K562 (cell line): ENCODE results near the gene ZNF362. TPM values are rescaled to one million over a fixed set of nuclear protein-coding genes. Genes with fewer than 3 reads are reported as not detected.

Experiments used
- ATAC-seq: fragments of 200-7000 bp; cut with Tn5 transposase; 3 replicates; pipeline ENCODE4 v1.9.1; 2020; ENCODE audit warnings: moderate library complexity
- BruUV-seq: library from RNA; stranded (reverse); fragments of 400-500 nt; replicated peaks from 2 replicates; lab custom pipeline; 2021; lab: Mats Ljungman, UMichigan
- CTCF ChIA-PET: fragments of 300-600 bp; formaldehyde crosslinking; extraction: SDS; loops from one replicate; lab custom pipeline; 2021; ENCODE audit warnings: low intra/inter-chr PET ratio; lab: Yijun Ruan, JAX
- POLR2A ChIA-PET: fragments of 300-600, 350-650 bp; sonication (Branson Sonifier 250); formaldehyde crosslinking; extraction: SDS; loops from one replicate; lab custom pipeline; 2021; ENCODE audit warnings: antibody characterized with exemption, inconsistent platforms; lab: Yijun Ruan, JAX
- DNase-seq, 4 experiments: peaks; one replicate each; pipeline versions ENCODE4 v3.0.0 to v3.0.0-alpha.2; 2011 to 2018; ENCODE audit warnings: low spot score in 3 of 4, mixed read lengths in 3 of 4; ENCODE audit errors: extremely low read depth in 1 of 4
- FAIRE-seq: peaks from 2 replicates; lab custom pipeline; 2011; peaks lifted over from hg19 to GRCh38; lab: Jason Lieb, UNC
- H2AFZ ChIP-seq: 2 replicates; pipeline ENCODE4 v1.6.0; 2011; ENCODE audit warnings: low read depth, low read length, control low read depth, inconsistent platforms
- H3K27ac ChIP-seq: fragments of 200-600 bp; 3 replicates; pipeline ENCODE4 v1.8.0; 2011; ENCODE audit warnings: low read depth, mild to moderate bottlenecking, control low read depth, inconsistent platforms, low read length, moderate library complexity, mixed read lengths; ENCODE audit errors: extremely low read depth
- H3K27me3 ChIP-seq, 2 experiments: fragments of 300-600 bp in 1 of 2; 2 replicates in 1 of 2; 3 replicates in 1 of 2; pipeline versions ENCODE4 v1.6.0 to v1.8.0; 2011; ENCODE audit warnings: inconsistent platforms in 2 of 2, low read length in 2 of 2, mild to moderate bottlenecking in 1 of 2, mixed read lengths in 1 of 2, moderate library complexity in 1 of 2; ENCODE audit not compliant: control insufficient read depth in 2 of 2, insufficient read depth in 2 of 2
- H3K36me3 ChIP-seq: fragments of 300-600 bp; 3 replicates; pipeline ENCODE4 v1.8.0; 2011; ENCODE audit warnings: mild to moderate bottlenecking, low read length, inconsistent platforms; ENCODE audit not compliant: control insufficient read depth, insufficient read depth
- H3K4me1 ChIP-seq, 2 experiments: fragments of 200-600 bp in 1 of 2; replicated peaks in 1 of 2; 2 replicates in 1 of 2; 3 replicates in 1 of 2; pipeline versions ENCODE4 v1.5.1 to v1.8.0; 2011; ENCODE audit warnings: inconsistent platforms in 2 of 2, low read length in 2 of 2, mild to moderate bottlenecking in 1 of 2, mixed read lengths in 1 of 2, moderate library complexity in 1 of 2; ENCODE audit not compliant: control insufficient read depth in 2 of 2, insufficient read depth in 2 of 2
- H3K4me2 ChIP-seq: 2 replicates; pipeline ENCODE4 v1.6.1; 2011; ENCODE audit warnings: low read length, control low read depth, inconsistent platforms, mixed read lengths; ENCODE audit not compliant: insufficient read depth
- H3K4me3 ChIP-seq: fragments of 200-600 bp; sonication (generic), shearing (Covaris generic); 2 replicates; pipeline ENCODE4 v1.5.1; 2016; ENCODE audit warnings: control low read depth, inconsistent platforms
- H3K79me2 ChIP-seq: fragments of 200-600 bp; 3 replicates; pipeline ENCODE4 v1.8.0; 2011; ENCODE audit warnings: low read length, inconsistent platforms; ENCODE audit not compliant: control insufficient read depth, insufficient read depth
- H3K9ac ChIP-seq, 2 experiments: 2 replicates each; pipeline versions ENCODE4 v1.6.0 to v1.6.1; 2011; ENCODE audit warnings: low read depth in 2 of 2, low read length in 2 of 2, control low read depth in 1 of 2, inconsistent platforms in 1 of 2, mild to moderate bottlenecking in 1 of 2, mixed read lengths in 1 of 2; ENCODE audit not compliant: insufficient read depth in 1 of 2
- H3K9me1 ChIP-seq: one replicate; pipeline ENCODE4 v1.6.0; 2011; ENCODE audit warnings: inconsistent platforms, mild to moderate bottlenecking, low read length, moderate library complexity; ENCODE audit not compliant: control insufficient read depth, insufficient read depth
- H3K9me3 ChIP-seq: replicated peaks from 2 replicates; pipeline ENCODE4 v1.5.1; 2011; ENCODE audit warnings: low read depth, low read length, inconsistent platforms; ENCODE audit not compliant: control insufficient read depth, insufficient read depth
- H4K20me1 ChIP-seq: replicated peaks from 2 replicates; pipeline ENCODE4 v1.6.1; 2011; ENCODE audit warnings: low read length, inconsistent platforms, mixed read lengths; ENCODE audit not compliant: control insufficient read depth, insufficient read depth
- CEBPZ ChIP-seq: fragments of 150-350 bp; IDR thresholded peaks from 2 replicates; pipeline ENCODE4 v1.6.1; 2014; ENCODE audit warnings: low read depth, mild to moderate bottlenecking, low read length, borderline replicate concordance
- HNRNPK ChIP-seq: fragments of 200-400 bp; formaldehyde crosslinking; IDR thresholded peaks from one replicate; pipeline ENCODE4 v1.6.1; 2018; ENCODE audit warnings: mild to moderate bottlenecking, low read depth, low read length; ENCODE audit not compliant: poor library complexity, severe bottlenecking
- MBD2 ChIP-seq: sonication (generic); IDR thresholded peaks from 2 replicates; pipeline ENCODE4 v1.6.1; 2016; ENCODE audit warnings: low read depth, borderline replicate concordance
- TGIF2 ChIP-seq: sonication (generic); formaldehyde crosslinking; IDR thresholded peaks from 2 replicates; pipeline ENCODE4 v1.8.1; 2022; ENCODE audit warnings: mild to moderate bottlenecking, missing genetic modification reagents, moderate library complexity
- ZNF124 ChIP-seq: sonication (generic); formaldehyde crosslinking; IDR thresholded peaks from 2 replicates; pipeline ENCODE4 v1.8.1; 2022; ENCODE audit warnings: missing genetic modification reagents
- ZNF212 ChIP-seq: fragments of 450-650 bp; formaldehyde crosslinking; IDR thresholded peaks from 2 replicates; pipeline ENCODE4 v1.4.0; 2020; ENCODE audit warnings: mild to moderate bottlenecking
- WGBS: fragments of 100-300 bp; shearing (Covaris generic); methylation state at CpG from one replicate; pipeline ENCODE4 v1.1.6; 2016; ENCODE audit warnings: low coverage, mixed read lengths; ENCODE audit not compliant: insufficient coverage; ENCODE audit errors: missing lambda C conversion rate; 5-methylcytosine and 5-hydroxymethylcytosine counted together
- in situ Hi-C: fragments of 300-500 bp; cut with MboI; formaldehyde crosslinking; loops from 4 replicates; pipeline ENCODE4 v1.15.0; 2018; ENCODE audit warnings: inconsistent platforms, mixed read lengths
- intact Hi-C: fragments of 100-400 bp; cut with micrococcal nuclease; formaldehyde crosslinking; loops from 2 replicates; pipeline ENCODE4 v1.14.2; 2022
- polyA plus RNA-seq, 8 experiments: library from polyadenylated mRNA; depleted of rRNA in 4 of 8; stranded (reverse) in 5 of 8; unstranded in 3 of 8; fragments of >200 nt; fragmentation: Nextera tagmentation in 2 of 8; fragmentation: Illumina TruSeq in 1 of 8; extraction: Ambion mirVana in 2 of 8; extraction: Trizol in 1 of 8; gene quantifications; 2 replicates each; pipeline versions ENCODE4 v1.2.1 to v1.2.3, GENCODE V29; 2011 to 2014; ENCODE audit warnings: inconsistent platforms in 1 of 8, missing spikeins in 1 of 8
- total RNA-seq, 7 experiments: library from RNA; depleted of rRNA in 6 of 7; stranded (reverse); fragments of >200 nt in 6 of 7; fragmentation: Illumina TruSeq in 2 of 7; extraction: Trizol in 2 of 7; gene quantifications; 2 replicates each; pipeline versions ENCODE4 v1.2.1 to v1.2.3, GENCODE V29; 2011 to 2021; ENCODE audit warnings: low replicate concordance in 1 of 7

Gene ZNF362
- total and polyA plus RNA-seq, 9 of the 15 experiments (the other 6 are each of a cell fraction or from before 2014, with no cell fraction given), result 0.01 to 1.1 (median 0.35) TPM; not detected in 1

- TF ChIP-seq CEBPZ (no peak), HNRNPK (no peak)
These were observed 32.1 kb upstream of the ZNF362 start (continued) for GRCh38 chr1:33224166-33224707.

GRCh38 chr1:33225586-33225985, 30.7 kb upstream of the ZNF362 start:
- Histone ChIP-seq H3K4me3 (no peak overlapping the region), H2AFZ (no peak overlapping the region), H3K9ac (no peak overlapping the region), H3K79me2 (no peaks in the 10 kb centered on the region), H3K4me1 (no peaks in the 10 kb centered on the region), H3K9me3 (no peaks in the 10 kb centered on the region), H4K20me1 (no peaks in the 10 kb centered on the region; the same call in 1 of the 2 replicates)
- no peak for FAIRE-seq
- ATAC-seq, result no peak
- POLR2A ChIA-PET, result no interaction called here
- no peak for TF ChIP-seq TGIF2 (CRISPR knock-in tag)
- TF ChIP-seq ZNF124, result no peak
- no peak for TF ChIP-seq MBD2
- no peak for TF ChIP-seq ZNF212 (CRISPR knock-in tag)
- TF ChIP-seq, all 486 proteins: peak for 0
- peaks cover 4% of the 10 kb centered on the region in 2 experiments; a peak in 4 of 5 replicates for H3K27me3 ChIP-seq
- BruUV-seq, result no TSS peak
- H3K27ac ChIP-seq, result no peak overlapping the region
- CTCF ChIA-PET, result no interaction called here
- in situ Hi-C loops (no loop called here), intact Hi-C loops (no loop called here)
- H3K36me3 ChIP-seq, result no peaks in the 10 kb centered on the region
- no peak overlapping the region for H3K4me2 ChIP-seq
- DNase-seq, result no peak
- WGBS, result 0% methylated on average over 1 of the region's 1 CpG
- H3K9me1 ChIP-seq, result no peaks in the 10 kb centered on the region
